Lower lobe of right lung (tissue), 2 donors: ENCODE measurements around the gene WRNIP1. TPM values are rescaled to one million over a fixed set of nuclear protein-coding genes. Genes with fewer than 3 reads are reported as not detected.

Experiments used
- ATAC-seq, 2 donors: fragments of 200-7000 bp; cut with Tn5 transposase; one replicate each; pipeline ENCODE4 v1.9.1; 2020 to 2022; ENCODE audit warnings: mild to moderate bottlenecking in 2 of 2, moderate library complexity in 2 of 2
- DNase-seq: peaks from one replicate; pipeline ENCODE4 v3.0.0-alpha.2; 2020
- H3K27ac ChIP-seq: fragments of 200-600 bp; one replicate; pipeline ENCODE4 v1.8.0; 2022
- H3K27me3 ChIP-seq: fragments of 200-600 bp; one replicate; pipeline ENCODE4 v1.8.0; 2022; ENCODE audit warnings: low read depth
- H3K36me3 ChIP-seq: fragments of 200-600 bp; one replicate; pipeline ENCODE4 v1.8.0; 2022; ENCODE audit warnings: mild to moderate bottlenecking
- H3K4me1 ChIP-seq: fragments of 200-600 bp; one replicate; pipeline ENCODE4 v1.8.0; 2022
- H3K4me3 ChIP-seq: fragments of 200-600 bp; one replicate; pipeline ENCODE4 v1.8.0; 2022; ENCODE audit warnings: mild to moderate bottlenecking
- H3K9me3 ChIP-seq: fragments of 200-600 bp; one replicate; pipeline ENCODE4 v1.8.0; 2022
- intact Hi-C: fragments of 100-400 bp; cut with DNase I; formaldehyde crosslinking; loops from one replicate; pipeline ENCODE4 v1.11.0; 2022
- total RNA-seq: library from RNA; stranded (reverse); fragmentation: NEBNext Ultra II Directional; extraction: Animal tissue kit (Norgen Biotek cat#: 25700); gene quantifications from one replicate; pipeline ENCODE4 v1.2.1, GENCODE V29; 2021
- TF ChIP-seq, protein P1 (sequence below): fragments of 200-600 bp; IDR thresholded peaks from one replicate; pipeline ENCODE4 v1.8.0; 2022; ENCODE audit warnings: antibody characterized with exemption, mild to moderate bottlenecking
- donor health status: DM: no; HTN: yes; CAD: no; lungs with severe emphysema.

The WRNIP1 gene
- total RNA-seq, 1 donor from 2014 or later, result 45.1 TPM

DNA sequence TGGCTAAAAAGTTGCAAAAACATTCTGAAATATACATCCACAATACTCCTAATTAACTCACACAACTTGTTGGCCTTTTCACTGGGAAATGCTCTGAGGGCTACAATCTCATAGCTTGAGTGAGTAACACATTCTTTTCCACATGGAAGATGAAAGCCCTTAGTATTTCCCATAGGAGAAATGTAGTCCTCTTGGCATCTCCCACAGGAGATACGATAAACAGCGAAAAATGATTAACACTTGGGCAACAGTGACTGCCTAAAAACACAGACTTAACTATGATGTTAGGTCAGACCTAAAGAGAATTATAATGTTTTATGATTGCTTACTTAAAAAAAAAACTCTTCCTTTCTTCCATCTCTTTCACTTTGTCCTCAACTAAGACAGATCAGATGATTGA is 23.4 kb upstream of the WRNIP1 start:
- intact Hi-C loops, result no loop called here
- no peak overlapping the region for H3K27ac ChIP-seq
- H3K36me3 ChIP-seq, result no peaks in the 10 kb centered on the region
- H3K9me3 ChIP-seq, result no peaks in the 10 kb centered on the region
- ATAC-seq (no peak), DNase-seq (no peak)
- no peak overlapping the region for H3K4me3 ChIP-seq
- TF ChIP-seq, protein P1, sequence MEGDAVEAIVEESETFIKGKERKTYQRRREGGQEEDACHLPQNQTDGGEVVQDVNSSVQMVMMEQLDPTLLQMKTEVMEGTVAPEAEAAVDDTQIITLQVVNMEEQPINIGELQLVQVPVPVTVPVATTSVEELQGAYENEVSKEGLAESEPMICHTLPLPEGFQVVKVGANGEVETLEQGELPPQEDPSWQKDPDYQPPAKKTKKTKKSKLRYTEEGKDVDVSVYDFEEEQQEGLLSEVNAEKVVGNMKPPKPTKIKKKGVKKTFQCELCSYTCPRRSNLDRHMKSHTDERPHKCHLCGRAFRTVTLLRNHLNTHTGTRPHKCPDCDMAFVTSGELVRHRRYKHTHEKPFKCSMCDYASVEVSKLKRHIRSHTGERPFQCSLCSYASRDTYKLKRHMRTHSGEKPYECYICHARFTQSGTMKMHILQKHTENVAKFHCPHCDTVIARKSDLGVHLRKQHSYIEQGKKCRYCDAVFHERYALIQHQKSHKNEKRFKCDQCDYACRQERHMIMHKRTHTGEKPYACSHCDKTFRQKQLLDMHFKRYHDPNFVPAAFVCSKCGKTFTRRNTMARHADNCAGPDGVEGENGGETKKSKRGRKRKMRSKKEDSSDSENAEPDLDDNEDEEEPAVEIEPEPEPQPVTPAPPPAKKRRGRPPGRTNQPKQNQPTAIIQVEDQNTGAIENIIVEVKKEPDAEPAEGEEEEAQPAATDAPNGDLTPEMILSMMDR, result no peak
- H3K4me1 ChIP-seq, result no peaks in the 10 kb centered on the region
- no peaks in the 10 kb centered on the region for H3K27me3 ChIP-seq

DNA sequence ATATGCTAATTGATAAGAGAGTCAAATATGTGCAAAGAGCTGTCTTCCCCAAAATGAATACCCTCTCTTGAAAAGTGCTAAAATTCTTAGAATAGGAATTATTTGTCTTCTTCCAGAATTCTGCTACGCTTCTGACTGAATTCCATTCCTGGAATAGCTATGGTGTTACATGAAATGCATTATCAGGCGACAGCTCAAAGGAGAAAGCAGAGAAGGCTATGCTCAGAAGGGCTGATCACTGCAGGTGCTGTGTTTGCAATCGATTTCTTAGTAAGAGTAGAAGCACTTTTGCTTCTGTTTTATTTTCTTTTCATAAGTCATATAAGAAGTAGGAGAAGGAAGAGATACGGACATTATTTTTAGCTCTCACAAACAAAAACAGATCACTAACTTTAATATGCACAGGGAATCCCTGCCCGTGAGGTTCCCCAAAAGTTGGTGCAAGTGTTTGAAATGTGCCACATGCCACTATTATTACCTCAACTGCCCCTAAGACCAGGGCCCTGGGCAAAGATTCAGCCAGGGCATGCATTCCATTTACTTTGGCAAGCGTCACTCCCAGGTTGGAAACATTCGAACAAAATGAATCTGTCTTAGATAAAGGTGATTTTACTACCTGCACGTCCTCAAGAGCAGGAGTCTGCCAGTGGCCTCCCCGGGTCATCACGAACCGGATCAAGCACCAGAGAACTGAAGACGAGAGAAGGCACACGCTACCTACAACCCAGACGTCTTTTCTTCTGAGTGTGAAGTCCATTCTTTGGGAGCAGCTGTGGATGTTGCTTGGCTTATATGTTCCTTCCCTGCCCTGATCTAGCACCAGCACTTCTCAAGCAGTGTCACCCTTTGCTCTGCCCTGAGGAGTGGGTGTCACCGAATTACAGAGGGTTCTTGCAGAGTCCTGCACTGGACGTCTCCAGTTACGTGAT is 21.6 kb upstream of the WRNIP1 start:
- Histone ChIP-seq H3K36me3 (no peaks in the 10 kb centered on the region), H3K9me3 (no peaks in the 10 kb centered on the region), H3K4me3 (no peak overlapping the region), H3K4me1 (no peaks in the 10 kb centered on the region), H3K27ac (no peak overlapping the region), H3K27me3 (no peaks in the 10 kb centered on the region)
- ATAC-seq (no peak), DNase-seq (no peak)
- intact Hi-C loops, result no loop called here
- TF ChIP-seq, protein P1, result no peak

DNA sequence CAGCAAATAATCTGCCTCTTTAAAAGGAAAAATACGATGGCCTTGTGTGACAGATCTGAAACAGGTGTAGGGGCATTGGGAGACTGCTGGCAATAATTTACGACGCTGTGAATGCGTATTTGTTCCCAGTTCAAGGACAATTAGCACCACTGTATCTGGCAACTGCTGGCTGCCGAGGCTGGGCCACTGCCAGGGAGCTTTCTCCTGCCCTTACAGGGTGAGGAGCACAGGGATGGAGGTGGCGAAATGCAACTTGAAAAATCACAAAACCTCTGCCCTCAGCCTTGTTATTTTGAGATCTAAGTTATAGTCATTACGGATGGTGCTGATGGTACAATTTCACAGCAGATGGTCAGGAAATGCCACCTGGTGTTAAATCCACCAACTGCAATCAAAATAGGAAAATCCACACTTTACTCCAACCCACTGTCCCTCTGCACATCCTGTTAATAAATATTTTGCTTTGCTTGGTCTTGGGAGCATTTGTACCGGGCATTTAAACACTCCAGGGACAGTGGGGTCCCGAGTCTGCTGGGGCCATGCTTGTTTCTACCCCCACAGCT is 20.9 kb upstream of the WRNIP1 start:
- H3K9me3 ChIP-seq, result no peaks in the 10 kb centered on the region
- intact Hi-C loops, result no loop called here
- no peaks in the 10 kb centered on the region for H3K4me1 ChIP-seq
- H3K36me3 ChIP-seq, result no peaks in the 10 kb centered on the region
- H3K27me3 ChIP-seq, result no peaks in the 10 kb centered on the region
- no peak for DNase-seq
- ATAC-seq, result no peak
- no peak overlapping the region for H3K4me3 ChIP-seq
- H3K27ac ChIP-seq, result no peak overlapping the region
- TF ChIP-seq, protein P1, result no peak

DNA sequence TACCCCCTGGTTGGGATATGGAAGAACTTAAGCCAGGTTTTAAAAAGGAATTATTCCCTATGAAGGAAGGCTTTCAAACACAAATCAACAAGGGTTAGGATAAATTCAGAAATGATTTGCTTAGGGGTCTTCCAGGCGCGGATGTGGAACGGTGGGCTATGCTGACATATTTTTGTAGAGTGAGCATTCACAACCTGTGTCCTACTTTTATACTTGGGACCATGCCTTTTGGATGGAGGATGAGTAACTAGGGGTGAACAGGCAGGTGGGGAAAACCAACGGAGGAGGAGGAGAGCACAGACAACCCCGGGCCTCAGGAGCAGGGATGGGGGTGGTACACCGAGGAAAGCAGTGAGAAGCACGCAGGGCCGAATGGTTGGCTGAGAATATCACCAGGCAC is 20.4 kb upstream of the WRNIP1 start:
- no peaks in the 10 kb centered on the region for H3K9me3 ChIP-seq
- no peak overlapping the region for H3K4me3 ChIP-seq
- intact Hi-C loops, result no loop called here
- no peak overlapping the region for H3K27ac ChIP-seq
- no peaks in the 10 kb centered on the region for H3K36me3 ChIP-seq
- H3K27me3 ChIP-seq, result no peaks in the 10 kb centered on the region
- TF ChIP-seq, protein P1, result no peak
- peaks cover 2% of the 10 kb centered on the region for H3K4me1 ChIP-seq
- no peak for ATAC-seq
- DNase-seq, result no peak

DNA sequence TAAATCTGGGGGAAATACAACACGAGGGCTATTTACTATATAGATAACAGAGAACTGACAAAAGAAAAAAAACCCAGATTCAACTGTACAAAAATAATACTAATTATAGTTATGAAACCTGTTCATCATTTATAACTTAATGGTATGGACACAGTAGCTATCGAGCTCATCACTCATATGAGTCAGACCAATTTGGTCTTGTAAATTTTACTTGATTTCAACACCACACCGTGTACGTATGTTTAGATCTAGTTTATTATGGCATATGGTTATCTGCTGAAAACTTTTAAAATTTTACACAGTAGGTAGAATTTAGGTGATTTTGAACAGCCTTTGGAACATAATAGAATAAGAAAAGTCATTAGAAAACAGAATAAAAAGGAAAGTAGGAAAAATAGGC is 19.9 kb upstream of the WRNIP1 start:
- intact Hi-C loops, result no loop called here

More for the DNA sequence above, 19.9 kb upstream of the WRNIP1 start:
- Histone ChIP-seq H3K36me3 (no peaks in the 10 kb centered on the region), H3K9me3 (no peaks in the 10 kb centered on the region), H3K4me1 (peaks cover 7% of the 10 kb centered on the region), H3K4me3 (no peak overlapping the region), H3K27me3 (no peaks in the 10 kb centered on the region), H3K27ac (no peak overlapping the region)
- TF ChIP-seq, protein P1, result no peak
- DNase-seq (no peak), ATAC-seq (no peak)
